H1 (cell line): Measurements from ENCODE around the gene STRN4. TPM values are rescaled to one million over a fixed set of nuclear protein-coding genes. Genes with fewer than 3 reads are reported as not detected.

Source experiments
- JUND ChIP-seq: IDR thresholded peaks from 2 replicates; pipeline ENCODE4 v1.6.1; 2011; ENCODE audit warnings: mild to moderate bottlenecking, improper control_type of control experiment, low read length
- MAFK ChIP-seq: IDR thresholded peaks from 2 replicates; pipeline ENCODE4 v1.6.1; 2012; ENCODE audit warnings: low read depth, mild to moderate bottlenecking, improper control_type of control experiment, low read length
- POU5F1 ChIP-seq: IDR thresholded peaks from 2 replicates; pipeline ENCODE4 v1.6.1; 2011; ENCODE audit warnings: low read depth, mild to moderate bottlenecking, low read length, moderate library complexity
- SRF ChIP-seq: IDR thresholded peaks from 2 replicates; pipeline ENCODE4 v1.6.1; 2011; ENCODE audit warnings: mild to moderate bottlenecking, low read depth, low read length, moderate library complexity
- polyA plus RNA-seq, 7 experiments: library from polyadenylated mRNA; depleted of rRNA in 3 of 7; stranded (reverse) in 5 of 7; unstranded in 2 of 7; fragments of >200 nt in 5 of 7; fragments of 200-250 nt in 2 of 7; gene quantifications; 1 replicate in 5 of 7; 2 replicates in 1 of 7; 4 replicates in 1 of 7; pipeline versions ENCODE4 v1.2.1 to v1.2.3, GENCODE V29; 2011 to 2013; ENCODE audit warnings: missing spikeins in 2 of 7, mixed read lengths in 2 of 7
- total RNA-seq: library from RNA; stranded (reverse); fragmentation: NEBNext Ultra II Directional; extraction: Animal tissue kit (Norgen Biotek cat#: 25700); gene quantifications from 2 replicates; pipeline ENCODE4 v1.2.1, GENCODE V29; 2021

STRN4 gene
- total and polyA plus RNA-seq, 2 of the 8 experiments (the other 6 are each of a cell fraction or from before 2014, with no cell fraction given) = 120 to 187 TPM

- TF ChIP-seq POU5F1 = no peak
- no peak for TF ChIP-seq SRF
- TF ChIP-seq MAFK = no peak
- no peak for TF ChIP-seq JUND
Measured at GRCh38 chr19:46687438-46688145, 58.7 kb downstream of the STRN4 start (continued).
